ENCODE data around the gene TSPAN33. TPM values are rescaled to one million over a fixed set of nuclear protein-coding genes. Genes with fewer than 3 reads are reported as not detected.

The TSPAN33 gene
- total RNA-seq, 1 experiment from 2014 or later = 12.4 TPM

- Mint-ChIP-seq H3K4me3 (ENCODE audit: low read depth, unreplicated experiment) (no peak overlapping the region), H3K27me3 (ENCODE audit: unreplicated experiment) (peaks cover 33% of the 10 kb centered on the region), H3K36me3 (ENCODE audit: insufficient read depth, unreplicated experiment) (no peaks in the 10 kb centered on the region), H3K9me3 (ENCODE audit: low read depth, unreplicated experiment) (no peaks in the 10 kb centered on the region), H3K27ac (ENCODE audit: unreplicated experiment) (no peak overlapping the region), H3K4me1 (ENCODE audit: low read depth, unreplicated experiment) (no peaks in the 10 kb centered on the region)
- BruUV-seq (replicated peaks) = no TSS peak
- no peak for TF ChIP-seq CTCF (IDR thresholded peaks at IDR 0.05; ENCODE audit: unreplicated experiment)
- DNase-seq = no peak
- CTCF ChIA-PET = interaction anchor here (0.7 kb wide), 1 partner anchor 37 kb away, joined by 4 read pairs; no protein-coding TSS in a partner anchor
- intact Hi-C loops (cut with micrococcal nuclease; ENCODE audit: unreplicated experiment) = no loop called here
Measured at GRCh38 chr7:129122078-129122750, 22.3 kb upstream of the TSPAN33 start.

- Mint-ChIP-seq H3K27ac (ENCODE audit: unreplicated experiment) (no peak overlapping the region), H3K4me3 (ENCODE audit: low read depth, unreplicated experiment) (no peak overlapping the region), H3K27me3 (ENCODE audit: unreplicated experiment) (peaks cover 33% of the 10 kb centered on the region), H3K36me3 (ENCODE audit: insufficient read depth, unreplicated experiment) (no peaks in the 10 kb centered on the region), H3K9me3 (ENCODE audit: low read depth, unreplicated experiment) (no peaks in the 10 kb centered on the region), H3K4me1 (ENCODE audit: low read depth, unreplicated experiment) (no peaks in the 10 kb centered on the region)
- no peak for DNase-seq
- TF ChIP-seq CTCF (IDR thresholded peaks at IDR 0.05; ENCODE audit: unreplicated experiment) = no peak
- CTCF ChIA-PET = no interaction called here
- BruUV-seq (replicated peaks) = no TSS peak
- intact Hi-C loops (cut with micrococcal nuclease; ENCODE audit: unreplicated experiment) = no loop called here
Measured at GRCh38 chr7:129122751-129123509, 21.6 kb upstream of the TSPAN33 start.

GRCh38 chr7:129123510-129123857, 21.0 kb upstream of the TSPAN33 start:
- Mint-ChIP-seq H3K9me3 (ENCODE audit: low read depth, unreplicated experiment) (no peaks in the 10 kb centered on the region), H3K27ac (ENCODE audit: unreplicated experiment) (no peak overlapping the region), H3K27me3 (ENCODE audit: unreplicated experiment) (peaks cover 33% of the 10 kb centered on the region), H3K36me3 (ENCODE audit: insufficient read depth, unreplicated experiment) (no peaks in the 10 kb centered on the region), H3K4me1 (ENCODE audit: low read depth, unreplicated experiment) (no peaks in the 10 kb centered on the region), H3K4me3 (ENCODE audit: low read depth, unreplicated experiment) (no peak overlapping the region)
- no peak for DNase-seq
- no TSS peak for BruUV-seq (replicated peaks)
- no peak for TF ChIP-seq CTCF (IDR thresholded peaks at IDR 0.05; ENCODE audit: unreplicated experiment)
- CTCF ChIA-PET = no interaction called here
- intact Hi-C loops (cut with micrococcal nuclease; ENCODE audit: unreplicated experiment) = no loop called here

GRCh38 chr7:129126314-129126713, 18.2 kb upstream of the TSPAN33 start:
- Mint-ChIP-seq H3K4me1 (ENCODE audit: low read depth, unreplicated experiment) (no peaks in the 10 kb centered on the region), H3K27me3 (ENCODE audit: unreplicated experiment) (peaks cover 22% of the 10 kb centered on the region), H3K9me3 (ENCODE audit: low read depth, unreplicated experiment) (no peaks in the 10 kb centered on the region), H3K27ac (ENCODE audit: unreplicated experiment) (no peak overlapping the region), H3K4me3 (ENCODE audit: low read depth, unreplicated experiment) (no peak overlapping the region), H3K36me3 (ENCODE audit: insufficient read depth, unreplicated experiment) (no peaks in the 10 kb centered on the region)
- DNase-seq = no peak
- CTCF ChIA-PET = no interaction called here
- BruUV-seq (replicated peaks) = no TSS peak
- no peak for TF ChIP-seq CTCF (IDR thresholded peaks at IDR 0.05; ENCODE audit: unreplicated experiment)
- intact Hi-C loops (cut with micrococcal nuclease; ENCODE audit: unreplicated experiment) = no loop called here
